Duodenal mucosa (tissue), 2 donors: ENCODE results near the gene ECT2.

Experiments used
- H3K27ac ChIP-seq: one replicate; pipeline ENCODE4 v1.7.0; 2013; ENCODE audit warnings: low read depth, low read length
- H3K27me3 ChIP-seq, 2 donors: one replicate each; pipeline ENCODE4 v1.7.0; 2013; ENCODE audit warnings: low read length in 2 of 2, control low read depth in 1 of 2; ENCODE audit not compliant: insufficient read depth in 2 of 2, control insufficient read depth in 1 of 2
- H3K36me3 ChIP-seq, 2 donors: one replicate each; pipeline ENCODE4 v1.7.0; 2013; ENCODE audit warnings: low read length in 2 of 2, control low read depth in 1 of 2; ENCODE audit not compliant: insufficient read depth in 2 of 2, control insufficient read depth in 1 of 2
- H3K4me1 ChIP-seq, 2 donors: one replicate each; pipeline ENCODE4 v1.7.0; 2013; ENCODE audit warnings: low read length in 2 of 2, control low read depth in 1 of 2; ENCODE audit not compliant: insufficient read depth in 2 of 2, control insufficient read depth in 1 of 2
- H3K4me3 ChIP-seq, 2 donors: one replicate each; pipeline ENCODE4 v1.7.0; 2013; ENCODE audit warnings: low read length in 2 of 2, low read depth in 1 of 2
- H3K9ac ChIP-seq, 2 donors: one replicate each; pipeline ENCODE4 v1.7.0; 2013; ENCODE audit warnings: low read length in 2 of 2, low read depth in 1 of 2
- H3K9me3 ChIP-seq, 2 donors: one replicate each; pipeline ENCODE4 v1.7.0; 2013; ENCODE audit warnings: low read length in 2 of 2, control low read depth in 1 of 2; ENCODE audit not compliant: control insufficient read depth in 1 of 2

ECT2 gene

GRCh38 chr3:172766718-172767405 lies 16.3 kb downstream of the ECT2 start:
- Histone ChIP-seq H3K4me1 (no peaks in the 10 kb centered on the region), H3K36me3 (peaks cover 6 to 27% of the 10 kb centered on the region in 2 donors), H3K9ac (no peak overlapping the region), H3K4me3 (no peak overlapping the region), H3K9me3 (no peaks in the 10 kb centered on the region), H3K27me3 (no peaks in the 10 kb centered on the region), H3K27ac (no peak overlapping the region)

GRCh38 chr3:172770382-172770781 lies 19.9 kb downstream of the ECT2 start:
- no peak overlapping the region for H3K27ac ChIP-seq
- no peak overlapping the region for H3K9ac ChIP-seq
- no peaks in the 10 kb centered on the region for H3K9me3 ChIP-seq
- H3K4me1 ChIP-seq: no peaks in the 10 kb centered on the region
- no peak overlapping the region for H3K4me3 ChIP-seq
- peaks cover 0 to 15% of the 10 kb centered on the region in 2 donors for H3K36me3 ChIP-seq
- no peaks in the 10 kb centered on the region for H3K27me3 ChIP-seq

DNA sequence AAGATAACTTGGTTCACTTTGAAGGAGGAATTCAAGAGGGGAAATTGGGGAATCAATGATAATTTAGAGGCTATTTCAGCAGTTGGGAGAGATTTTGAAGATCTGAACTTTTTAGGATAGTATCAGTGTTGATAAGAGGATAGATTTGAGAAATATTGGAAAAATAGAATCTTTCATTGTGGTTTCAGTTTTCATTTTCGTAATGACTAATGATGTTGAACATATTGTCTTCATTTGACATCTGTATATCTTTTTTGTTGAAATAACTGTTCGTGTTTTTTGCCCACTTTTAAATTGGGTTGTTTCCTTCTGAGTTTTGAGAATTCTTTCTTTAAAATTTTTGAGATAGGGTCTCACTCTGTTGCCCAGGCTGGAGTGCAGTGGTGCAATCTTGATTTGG lies 21.1 kb downstream of the ECT2 start:
- Histone ChIP-seq H3K27me3 (no peaks in the 10 kb centered on the region), H3K27ac (no peak overlapping the region), H3K36me3 (peaks cover 0 to 18% of the 10 kb centered on the region in 2 donors)

GRCh38 chr3:172776049-172776717 lies 25.7 kb downstream of the ECT2 start:
- Histone ChIP-seq H3K9ac (no peak overlapping the region), H3K27ac (no peak overlapping the region), H3K9me3 (no peaks in the 10 kb centered on the region), H3K4me1 (no peaks in the 10 kb centered on the region), H3K27me3 (no peaks in the 10 kb centered on the region), H3K36me3 (peaks cover 0 to 17% of the 10 kb centered on the region in 2 donors), H3K4me3 (no peak overlapping the region)

More for the DNA sequence above, 21.1 kb downstream of the ECT2 start:
- Histone ChIP-seq H3K4me3 (no peak overlapping the region), H3K9ac (no peak overlapping the region), H3K4me1 (no peaks in the 10 kb centered on the region), H3K9me3 (no peaks in the 10 kb centered on the region)

- no peaks in the 10 kb centered on the region for H3K4me1 ChIP-seq
- H3K4me3 ChIP-seq: no peak overlapping the region
- no peak overlapping the region for H3K9ac ChIP-seq
- no peaks in the 10 kb centered on the region for H3K27me3 ChIP-seq
- H3K36me3 ChIP-seq: peaks cover 0 to 24% of the 10 kb centered on the region in 2 donors
- no peak overlapping the region for H3K27ac ChIP-seq
- no peaks in the 10 kb centered on the region for H3K9me3 ChIP-seq
Measured at GRCh38 chr3:172777901-172778300, 27.4 kb downstream of the ECT2 start.

GRCh38 chr3:172782235-172782634 lies 31.7 kb downstream of the ECT2 start:
- H3K36me3 ChIP-seq: peaks cover 0 to 7% of the 10 kb centered on the region in 2 donors
- no peak overlapping the region for H3K27ac ChIP-seq
- no peaks in the 10 kb centered on the region for H3K27me3 ChIP-seq
- H3K4me3 ChIP-seq: no peak overlapping the region
- H3K9me3 ChIP-seq: no peaks in the 10 kb centered on the region
- no peaks in the 10 kb centered on the region for H3K4me1 ChIP-seq
- no peak overlapping the region for H3K9ac ChIP-seq

GRCh38 chr3:172786036-172786435 lies 35.5 kb downstream of the ECT2 start:
- no peaks in the 10 kb centered on the region for H3K27me3 ChIP-seq
- H3K4me3 ChIP-seq: no peak overlapping the region
- no peaks in the 10 kb centered on the region for H3K4me1 ChIP-seq
- no peak overlapping the region for H3K9ac ChIP-seq
- H3K36me3 ChIP-seq: peaks cover 3 to 31% of the 10 kb centered on the region in 2 donors
- no peaks in the 10 kb centered on the region for H3K9me3 ChIP-seq
- H3K27ac ChIP-seq: no peak overlapping the region

DNA sequence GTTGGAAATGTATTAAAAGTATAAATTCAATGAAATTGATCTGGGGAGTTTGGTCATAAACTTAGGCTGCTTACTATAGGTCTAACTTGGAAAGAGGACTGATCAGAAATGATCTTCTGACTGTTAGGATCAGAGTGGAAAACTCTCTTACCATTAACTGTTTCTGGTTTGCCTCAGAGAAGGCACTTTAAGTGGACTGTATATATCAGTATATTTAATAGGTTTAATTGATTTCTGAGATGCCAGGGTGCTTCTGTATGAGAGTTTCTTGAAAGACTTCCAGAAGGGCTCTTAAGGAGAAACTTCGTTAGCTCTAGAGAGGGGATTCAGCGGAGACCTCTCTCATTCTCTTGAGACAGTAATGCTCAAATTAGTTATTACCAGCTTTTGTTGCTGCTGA lies 36.5 kb downstream of the ECT2 start:
- no peaks in the 10 kb centered on the region for H3K9me3 ChIP-seq
- H3K36me3 ChIP-seq: peaks cover 3 to 40% of the 10 kb centered on the region in 2 donors
- no peak overlapping the region for H3K9ac ChIP-seq

DNA sequence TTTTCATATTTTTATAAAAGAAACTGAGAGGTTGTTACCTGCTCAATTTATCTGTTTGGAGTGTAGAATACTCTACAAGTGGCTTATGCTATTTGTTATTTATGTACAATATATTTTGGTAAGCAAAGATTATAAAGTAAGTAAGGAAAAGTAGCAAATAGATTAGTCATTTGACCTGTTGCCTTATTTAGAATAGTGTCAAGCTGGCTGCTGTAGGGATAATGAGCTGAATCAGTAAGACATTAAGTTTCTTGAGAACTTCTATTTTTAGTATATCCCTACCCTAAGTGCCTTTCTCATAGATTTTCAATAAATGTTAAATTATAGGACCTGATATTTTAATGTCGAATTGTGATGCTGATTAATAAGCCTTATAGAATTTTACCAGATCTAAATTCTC lies 37.2 kb downstream of the ECT2 start:
- Histone ChIP-seq H3K4me1 (no peaks in the 10 kb centered on the region), H3K9ac (no peak overlapping the region), H3K27ac (no peak overlapping the region), H3K36me3 (peaks cover 3 to 34% of the 10 kb centered on the region in 2 donors), H3K27me3 (no peaks in the 10 kb centered on the region), H3K4me3 (no peak overlapping the region), H3K9me3 (no peaks in the 10 kb centered on the region)

More for the DNA sequence above, 36.5 kb downstream of the ECT2 start:
- no peak overlapping the region for H3K27ac ChIP-seq
- no peaks in the 10 kb centered on the region for H3K27me3 ChIP-seq
- H3K4me3 ChIP-seq: no peak overlapping the region
- no peaks in the 10 kb centered on the region for H3K4me1 ChIP-seq

DNA sequence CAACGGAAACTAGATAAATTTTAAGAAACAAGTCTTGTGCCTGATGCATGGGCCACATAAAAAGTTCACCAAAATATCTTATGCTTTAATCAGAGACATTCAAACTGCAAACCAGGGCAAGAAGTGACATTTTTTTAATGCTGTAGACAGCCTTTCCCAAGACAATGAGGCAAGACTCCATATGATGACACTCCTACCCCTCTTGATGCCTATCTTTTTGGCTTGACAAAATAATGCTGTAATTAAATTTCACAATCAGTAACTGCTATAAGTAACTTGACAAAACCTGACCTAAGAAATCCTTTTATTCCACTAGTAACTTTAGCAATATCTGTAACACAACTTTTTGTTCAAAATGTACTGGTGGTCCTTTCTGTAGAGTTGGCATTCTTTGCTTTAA lies 48.7 kb downstream of the ECT2 start:
- H3K4me1 ChIP-seq: no peaks in the 10 kb centered on the region
- no peak overlapping the region for H3K9ac ChIP-seq
- H3K36me3 ChIP-seq: no peaks in the 10 kb centered on the region
- H3K4me3 ChIP-seq: no peak overlapping the region
- H3K27me3 ChIP-seq: no peaks in the 10 kb centered on the region
- no peaks in the 10 kb centered on the region for H3K9me3 ChIP-seq
- no peak overlapping the region for H3K27ac ChIP-seq
